Adrenal gland (tissue), 12 donors: Measurements from ENCODE around the gene LMF1. TPM values are rescaled to one million over a fixed set of nuclear protein-coding genes. Genes with fewer than 3 reads are reported as not detected.

Experiments
- DNase-seq, 7 donors: peaks; one replicate each; pipeline ENCODE4 v3.0.0-alpha.2; 2019 to 2020
- H3K27ac ChIP-seq, 5 donors: fragments of 200-600 bp; sonication (generic) in 4 of 5; 1 replicate in 3 of 5; 2 replicates in 2 of 5; pipeline versions ENCODE4 v1.5.1 to v1.8.0; 2016 to 2020; ENCODE audit warnings: mild to moderate bottlenecking in 1 of 5
- H3K27me3 ChIP-seq: fragments of 200-600 bp; 2 replicates; pipeline ENCODE4 v1.8.0; 2021
- H3K36me3 ChIP-seq, 2 donors: fragments of 200-600 bp; replicated peaks in 1 of 2; 1 replicate in 1 of 2; 2 replicates in 1 of 2; pipeline versions ENCODE4 v1.5.1 to v1.8.0; 2018 to 2022
- H3K4me1 ChIP-seq, 2 donors: fragments of 200-600 bp; replicated peaks in 1 of 2; 1 replicate in 1 of 2; 2 replicates in 1 of 2; pipeline versions ENCODE4 v1.5.1 to v1.8.0; 2018 to 2021
- H3K4me3 ChIP-seq, 4 donors: fragments of 200-600 bp; sonication (generic) in 3 of 4; one replicate each; pipeline ENCODE4 v1.5.1; 2016 to 2018
- H3K9me3 ChIP-seq, 3 donors: fragments of 200-600 bp; sonication (generic) in 1 of 3; replicated peaks in 1 of 3; 1 replicate in 2 of 3; 2 replicates in 1 of 3; pipeline versions ENCODE4 v1.5.1 to v1.8.0; 2016 to 2021
- POLR2A ChIP-seq, 2 donors: fragments of 450-650 bp; IDR thresholded peaks; one replicate each; pipeline ENCODE4 v1.6.1; 2017; ENCODE audit warnings: antibody characterized with exemption in 2 of 2, mild to moderate bottlenecking in 2 of 2, moderate library complexity in 1 of 2
- WGBS, 4 donors: extraction: QIAGEN DNeasy Blood & Tissue Kit in 2 of 4; methylation state at CpG; one replicate each; pipeline versions ENCODE4 v1.1.5 to v1.1.7; 2013 to 2017; 5-methylcytosine and 5-hydroxymethylcytosine counted together
- intact Hi-C, 2 donors: fragments of 100-400 bp; cut with DNase I; formaldehyde crosslinking; loops; one replicate each; pipeline versions ENCODE4 v1.14.1 to v1.15.0; 2022 to 2023
- polyA plus RNA-seq, 3 donors: library from polyadenylated mRNA; stranded (reverse); fragments of 200-250 nt in 2 of 3; fragments of 350-450 nt in 1 of 3; fragmentation: Illumina TruSeq in 1 of 3; extraction: RNeasy Lipid Tissue Mini Kit (QIAGEN cat#74804) in 1 of 3; gene quantifications; one replicate each; pipeline ENCODE4 v1.2.3, GENCODE V29; 2013 to 2014
- total RNA-seq, 9 donors: library from RNA; depleted of rRNA in 4 of 9; stranded (reverse); fragments of >200 nt in 4 of 9; fragments of 120-200 nt in 1 of 9; fragmentation: NEBNext Ultra II Directional in 1 of 9; extraction: Animal tissue kit (Norgen Biotek cat#: 25700) in 1 of 9; gene quantifications; one replicate each; pipeline versions ENCODE4 v1.1.0 to v1.2.4, GENCODE V29; 2013 to 2023
- TF ChIP-seq, protein P1 (sequence below), 6 experiments: fragments of 450-650 bp in 4 of 6; fragments of 200-600 bp in 2 of 6; sonication (generic) in 1 of 6; IDR thresholded peaks; 1 replicate in 5 of 6; 2 replicates in 1 of 6; pipeline versions ENCODE4 v1.5.1 to v1.8.0; 2016 to 2021; ENCODE audit warnings: antibody characterized with exemption in 6 of 6, mild to moderate bottlenecking in 2 of 6, moderate library complexity in 1 of 6
- donor health status: healthy with polysubstance abuse.
- donor health status: Bipolar disorder and iron deficiency.
- donor health status: DM: yes; HTN: yes; CAD: no.
- donor health status: DM: no; HTN: no; CAD: no.
- donor health status: DM: no; HTN: no; CAD: no.
- donor health status: DM: yes; HTN: yes; CAD: no.

Gene LMF1
- total and polyA plus RNA-seq, 12 donors: 10.5 to 101 (median 36.3) TPM

DNA sequence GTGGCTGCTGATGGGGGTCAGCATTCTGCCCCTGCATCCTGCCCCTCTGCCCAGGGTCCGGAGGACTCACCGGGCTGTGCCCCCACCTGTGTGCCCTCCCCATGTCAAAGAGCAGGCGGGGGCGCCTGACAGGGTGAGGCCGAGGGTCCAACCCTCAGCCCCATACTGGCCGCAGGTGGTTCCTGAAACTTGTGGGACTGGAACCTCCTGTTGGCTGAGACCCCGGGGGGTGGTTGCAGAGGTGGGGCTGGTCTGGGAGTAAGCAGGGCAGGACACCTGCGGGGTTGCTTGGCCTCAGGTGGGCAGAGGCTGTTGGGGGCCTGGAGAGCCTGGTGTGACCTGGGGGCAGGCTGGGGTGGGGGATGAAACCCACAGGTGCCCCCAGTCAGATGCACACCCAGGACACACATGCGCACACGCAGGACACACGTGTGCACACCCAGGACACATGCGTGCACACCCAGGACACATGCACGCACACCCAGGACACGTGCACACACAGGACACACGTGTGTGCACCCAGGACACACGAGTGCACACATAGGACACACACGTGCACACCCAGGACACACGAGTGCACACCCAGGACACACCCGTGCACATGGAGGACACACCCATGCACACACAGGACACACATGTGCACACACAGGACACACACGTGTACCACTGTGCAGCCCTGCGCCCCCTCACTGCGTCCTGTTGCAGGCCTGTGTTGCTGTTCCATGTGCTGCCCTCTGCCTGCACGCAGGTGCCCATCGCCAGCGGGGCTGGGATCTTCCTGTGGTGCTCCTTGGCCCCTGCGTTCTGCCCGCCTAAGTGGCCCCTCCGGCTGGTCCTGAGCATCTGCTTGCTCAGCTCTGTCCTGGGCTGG is 42.2 kb upstream of the LMF1 start:
- H3K27ac ChIP-seq: no peak overlapping the region
- no peak for DNase-seq
- intact Hi-C loops: no loop called here
- no peak for TF ChIP-seq POLR2A (IDR thresholded peaks at IDR 0.05)
- TF ChIP-seq, protein P1, sequence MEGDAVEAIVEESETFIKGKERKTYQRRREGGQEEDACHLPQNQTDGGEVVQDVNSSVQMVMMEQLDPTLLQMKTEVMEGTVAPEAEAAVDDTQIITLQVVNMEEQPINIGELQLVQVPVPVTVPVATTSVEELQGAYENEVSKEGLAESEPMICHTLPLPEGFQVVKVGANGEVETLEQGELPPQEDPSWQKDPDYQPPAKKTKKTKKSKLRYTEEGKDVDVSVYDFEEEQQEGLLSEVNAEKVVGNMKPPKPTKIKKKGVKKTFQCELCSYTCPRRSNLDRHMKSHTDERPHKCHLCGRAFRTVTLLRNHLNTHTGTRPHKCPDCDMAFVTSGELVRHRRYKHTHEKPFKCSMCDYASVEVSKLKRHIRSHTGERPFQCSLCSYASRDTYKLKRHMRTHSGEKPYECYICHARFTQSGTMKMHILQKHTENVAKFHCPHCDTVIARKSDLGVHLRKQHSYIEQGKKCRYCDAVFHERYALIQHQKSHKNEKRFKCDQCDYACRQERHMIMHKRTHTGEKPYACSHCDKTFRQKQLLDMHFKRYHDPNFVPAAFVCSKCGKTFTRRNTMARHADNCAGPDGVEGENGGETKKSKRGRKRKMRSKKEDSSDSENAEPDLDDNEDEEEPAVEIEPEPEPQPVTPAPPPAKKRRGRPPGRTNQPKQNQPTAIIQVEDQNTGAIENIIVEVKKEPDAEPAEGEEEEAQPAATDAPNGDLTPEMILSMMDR (IDR thresholded peaks at IDR 0.05): no peak
- H3K9me3 ChIP-seq: no peaks in the 10 kb centered on the region
- H3K27me3 ChIP-seq: peaks cover 8% of the 10 kb centered on the region
- 84 to 88% (median 86%) methylated on average over 8 to 28 of the region's 28 CpGs for WGBS, 4 donors
- no peaks in the 10 kb centered on the region for H3K4me1 ChIP-seq
- no peak overlapping the region for H3K4me3 ChIP-seq
- H3K36me3 ChIP-seq: no peaks in the 10 kb centered on the region

DNA sequence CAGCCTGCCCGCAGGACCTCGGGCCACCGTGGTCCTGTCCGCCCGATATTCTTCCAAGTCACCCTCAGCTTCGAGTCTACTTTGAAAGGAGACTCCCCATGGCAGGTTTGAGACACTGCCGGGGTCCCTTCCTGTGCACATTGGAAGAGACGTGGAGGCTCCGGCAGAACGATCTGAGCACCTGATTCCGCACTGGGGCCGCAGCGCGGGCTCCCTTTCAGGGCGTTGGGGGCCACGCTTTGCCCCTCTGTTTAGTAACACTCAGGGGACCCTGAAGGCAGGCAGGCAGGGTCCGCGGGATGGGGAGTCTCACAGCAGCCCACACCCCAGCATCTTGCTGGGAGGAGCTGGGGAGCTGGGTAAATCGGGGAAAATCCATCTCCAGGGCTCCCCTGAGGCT is 41.4 kb upstream of the LMF1 start:
- TF ChIP-seq, protein P1 (IDR thresholded peaks at IDR 0.05): no peak
- no peak for TF ChIP-seq POLR2A (IDR thresholded peaks at IDR 0.05)
- 82 to 100% (median 86%) methylated on average over 2 to 19 of the region's 19 CpGs for WGBS, 4 donors
- no peak overlapping the region for H3K27ac ChIP-seq
- no peak for DNase-seq
- intact Hi-C loops: no loop called here
- H3K9me3 ChIP-seq: no peaks in the 10 kb centered on the region
- no peak overlapping the region for H3K4me3 ChIP-seq
- H3K27me3 ChIP-seq: peaks cover 8% of the 10 kb centered on the region
- no peaks in the 10 kb centered on the region for H3K4me1 ChIP-seq
- H3K36me3 ChIP-seq: no peaks in the 10 kb centered on the region

DNA sequence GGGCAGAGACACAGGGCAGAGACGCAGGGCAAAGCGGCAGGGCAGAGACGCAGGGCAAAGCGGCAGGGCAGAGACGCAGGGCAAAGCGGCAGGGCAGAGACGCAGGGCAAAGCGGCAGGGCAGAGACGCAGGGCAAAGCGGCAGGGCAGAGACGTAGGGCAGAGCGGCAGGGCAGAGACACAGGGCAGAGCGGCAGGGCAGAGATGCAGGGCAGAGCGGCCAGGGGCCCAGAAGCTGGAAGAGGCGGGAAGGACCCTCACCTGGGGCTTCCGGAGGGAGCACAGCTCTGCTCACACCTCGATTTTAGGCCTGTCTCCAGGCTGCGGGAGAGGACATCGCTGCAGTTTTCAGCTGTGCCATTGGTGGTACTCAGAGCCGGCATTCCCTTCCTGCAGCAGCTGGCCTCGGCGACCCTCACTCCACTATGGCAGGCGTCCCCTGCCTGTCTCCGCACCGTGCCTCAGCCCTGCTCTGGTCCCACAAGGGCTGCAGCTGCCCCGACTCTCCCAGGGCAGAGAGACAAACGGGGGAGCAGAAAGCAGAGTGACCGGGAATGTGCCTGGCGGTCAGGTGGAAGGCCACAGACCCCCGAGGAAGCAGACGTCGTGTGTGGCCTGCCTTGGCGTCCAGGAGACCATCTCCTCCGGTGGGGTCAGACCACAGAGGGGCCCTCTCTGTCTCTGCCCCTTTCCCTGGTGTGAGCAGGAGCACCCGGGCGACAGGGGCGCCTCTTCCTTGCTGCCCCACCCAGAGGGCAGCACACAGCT is 40.7 kb upstream of the LMF1 start:
- H3K9me3 ChIP-seq: no peaks in the 10 kb centered on the region
- no peaks in the 10 kb centered on the region for H3K36me3 ChIP-seq
- 75 to 83% (median 81%) methylated on average over 24 to 37 of the region's 37 CpGs for WGBS, 4 donors
- intact Hi-C loops: no loop called here
- H3K27me3 ChIP-seq: peaks cover 8% of the 10 kb centered on the region
- TF ChIP-seq, protein P1 (IDR thresholded peaks at IDR 0.05): no peak
- TF ChIP-seq POLR2A (IDR thresholded peaks at IDR 0.05): no peak
- no peak overlapping the region for H3K4me3 ChIP-seq
- H3K27ac ChIP-seq: no peak overlapping the region
- H3K4me1 ChIP-seq: no peaks in the 10 kb centered on the region
- DNase-seq: no peak

DNA sequence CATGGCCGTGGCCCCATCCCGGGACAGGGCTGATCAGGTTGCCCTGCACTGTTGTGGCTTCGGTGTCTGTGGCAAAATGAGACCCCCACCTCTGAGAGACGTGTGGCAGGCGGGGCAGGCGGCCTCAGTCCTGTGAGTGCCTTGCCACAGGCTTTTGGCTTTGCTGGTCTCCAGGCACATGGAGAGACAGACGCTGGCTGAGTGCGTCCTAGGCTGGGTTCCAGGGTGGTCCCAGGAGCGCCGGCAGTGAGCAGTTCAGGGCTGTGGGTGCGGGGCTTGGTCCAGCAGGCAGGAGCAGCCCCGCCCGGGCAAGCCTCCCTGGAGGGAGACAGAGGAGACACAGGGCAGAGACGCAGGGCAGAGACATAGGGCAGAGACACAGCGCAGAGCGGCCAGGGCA is 40.0 kb upstream of the LMF1 start:
- Histone ChIP-seq H3K27ac (no peak overlapping the region), H3K27me3 (peaks cover 8% of the 10 kb centered on the region), H3K9me3 (no peaks in the 10 kb centered on the region), H3K4me1 (no peaks in the 10 kb centered on the region), H3K36me3 (no peaks in the 10 kb centered on the region), H3K4me3 (no peak overlapping the region)
- intact Hi-C loops: no loop called here
- DNase-seq: no peak
- WGBS, 4 donors: 69 to 100% (median 88%) methylated on average over 2 to 16 of the region's 16 CpGs
- TF ChIP-seq, protein P1 (IDR thresholded peaks at IDR 0.05): no peak
- TF ChIP-seq POLR2A (IDR thresholded peaks at IDR 0.05): no peak
